ENCODE results near the gene EPSTI1. TPM values are rescaled to one million over a fixed set of nuclear protein-coding genes. Genes with fewer than 3 reads are reported as not detected.

Gene EPSTI1
- polyA plus RNA-seq, 1 of the 3 experiments (the other 2 are of a cell fraction) = 0.02 TPM

- H3K4me2 ChIP-seq = no peak overlapping the region
- H3K4me3 ChIP-seq (ENCODE audit: low read depth in 2 of 2, low read length in 1 of 2) = no peak overlapping the region
- 80% methylated on average over 4 of the region's 4 CpGs for WGBS (ENCODE audit: low lambda C conversion rate)
- H2AFZ ChIP-seq (ENCODE audit: low read depth) = no peak overlapping the region
- H3K36me3 ChIP-seq (replicated peaks in 1 of 2; ENCODE audit: control insufficient read depth in 1 of 2, insufficient read depth in 2 of 2, low read length in 1 of 2) = peaks cover 0 to 8% of the 10 kb centered on the region in 2 experiments
- no peaks in the 10 kb centered on the region for H3K27me3 ChIP-seq (ENCODE audit: insufficient read depth)
- ChIA-PET CTCF (interaction anchor here (1.5 kb wide), 1 partner anchor 8 kb away, joined by 3 read pairs; the partner anchor contains the start of gene DNAJC15), POLR2A (no interaction called here)
- no peaks in the 10 kb centered on the region for H3K9me2 ChIP-seq
- TF ChIP-seq YY1 (IDR thresholded peaks at IDR 0.05; ENCODE audit: low read depth) = no peak
- TF ChIP-seq NFIC (IDR thresholded peaks at IDR 0.05; ENCODE audit: borderline replicate concordance) = no peak
- no peak for TF ChIP-seq RAD21 (IDR thresholded peaks at IDR 0.05; ENCODE audit: low read length)
- TF ChIP-seq FOXM1 (IDR thresholded peaks at IDR 0.05; ENCODE audit: low read depth) = no peak
- TF ChIP-seq TEAD4 (IDR thresholded peaks at IDR 0.05; ENCODE audit: borderline replicate concordance, insufficient read depth) = no peak
- TF ChIP-seq USF1 (IDR thresholded peaks at IDR 0.05; ENCODE audit: borderline replicate concordance, low read depth) = no peak
- TF ChIP-seq TCF12 (IDR thresholded peaks at IDR 0.05) = no peak
- no peak for TF ChIP-seq PBX3 (IDR thresholded peaks at IDR 0.05)
- TF ChIP-seq CHD2 (IDR thresholded peaks at IDR 0.05; ENCODE audit: low read length, partially characterized antibody) = no peak
- TF ChIP-seq RFX5 (IDR thresholded peaks at IDR 0.05; ENCODE audit: low read length) = no peak
- TF ChIP-seq GATA2 (CRISPR knock-in tag; IDR thresholded peaks at IDR 0.05) = no peak
- no peak for TF ChIP-seq ELF1 (IDR thresholded peaks at IDR 0.05)
- no peak for TF ChIP-seq MEF2A (IDR thresholded peaks at IDR 0.05; ENCODE audit: borderline replicate concordance, low read depth)
- TF ChIP-seq EP300 (IDR thresholded peaks at IDR 0.05; ENCODE audit: borderline replicate concordance in 1 of 2, low read depth in 1 of 2, low read length in 1 of 2) = no peak
- no peak for TF ChIP-seq USF2 (IDR thresholded peaks at IDR 0.05; ENCODE audit: borderline replicate concordance, low read depth, low read length)
- no peak for TF ChIP-seq RCOR1 (IDR thresholded peaks at IDR 0.05; ENCODE audit: low read length)
- no peak for TF ChIP-seq MXI1 (IDR thresholded peaks at IDR 0.05; ENCODE audit: low read depth, low read length)
- H3K9me3 ChIP-seq = no peaks in the 10 kb centered on the region
- no peaks in the 10 kb centered on the region; a peak in 1 of 4 replicates for H3K4me1 ChIP-seq (ENCODE audit: control insufficient read depth in 1 of 2, insufficient read depth in 2 of 2, low read depth in 1 of 2, low read length in 1 of 2)
- H4K20me1 ChIP-seq (ENCODE audit: insufficient read depth) = no peaks in the 10 kb centered on the region
- H3K9ac ChIP-seq = no peak overlapping the region
- H3F3A ChIP-seq (replicated peaks; ENCODE audit: insufficient read depth) = no peaks in the 10 kb centered on the region
- no peak for DNase-seq
- H3K79me2 ChIP-seq (ENCODE audit: insufficient read depth) = peaks cover 26% of the 10 kb centered on the region
- H3K27ac ChIP-seq (ENCODE audit: low read depth in 2 of 2, low read length in 1 of 2) = no peak overlapping the region
These were observed 39.8 kb upstream of the EPSTI1 start for GRCh38 chr13:43031881-43032280.

GRCh38 chr13:43030548-43030947, 38.5 kb upstream of the EPSTI1 start:
- 95% methylated on average over 4 of the region's 4 CpGs for WGBS (ENCODE audit: low lambda C conversion rate)
- Histone ChIP-seq H3K4me2 (no peak overlapping the region), H3K9me3 (no peaks in the 10 kb centered on the region), H3K9ac (no peak overlapping the region), H3K9me2 (no peaks in the 10 kb centered on the region), H3K79me2 (ENCODE audit: insufficient read depth) (peaks cover 31% of the 10 kb centered on the region), H3K4me3 (ENCODE audit: low read depth in 2 of 2, low read length in 1 of 2) (no peak overlapping the region), H2AFZ (ENCODE audit: low read depth) (no peak overlapping the region), H4K20me1 (ENCODE audit: insufficient read depth) (no peaks in the 10 kb centered on the region), H3K27ac (ENCODE audit: low read depth in 2 of 2, low read length in 1 of 2) (no peak overlapping the region), H3K36me3 (replicated peaks in 1 of 2; ENCODE audit: control insufficient read depth in 1 of 2, insufficient read depth in 2 of 2, low read length in 1 of 2) (peaks cover 0 to 8% of the 10 kb centered on the region in 2 experiments), H3F3A (replicated peaks; ENCODE audit: insufficient read depth) (no peaks in the 10 kb centered on the region), H3K4me1 (ENCODE audit: control insufficient read depth in 1 of 2, insufficient read depth in 2 of 2, low read depth in 1 of 2, low read length in 1 of 2) (no peaks in the 10 kb centered on the region), H3K27me3 (ENCODE audit: insufficient read depth) (no peaks in the 10 kb centered on the region)
- DNase-seq = no peak
- ChIA-PET POLR2A (no interaction called here), CTCF (no interaction called here)
- TF ChIP-seq FOSL2 (IDR thresholded peaks at IDR 0.05; ENCODE audit: borderline replicate concordance, low read depth) = no peak
- TF ChIP-seq REST (IDR thresholded peaks at IDR 0.05; ENCODE audit: low read depth, low read length) = no peak
- TF ChIP-seq RCOR1 (IDR thresholded peaks at IDR 0.05; ENCODE audit: low read length) = no peak
- no peak for TF ChIP-seq ZBTB33 (IDR thresholded peaks at IDR 0.05; ENCODE audit: borderline replicate concordance, low read depth)
- TF ChIP-seq MAX (IDR thresholded peaks at IDR 0.05; ENCODE audit: low read depth) = no peak
- TF ChIP-seq FOXJ3 (CRISPR knock-in tag; IDR thresholded peaks at IDR 0.05) = no peak
- no peak for TF ChIP-seq NFIC (IDR thresholded peaks at IDR 0.05; ENCODE audit: borderline replicate concordance)
